Glomerular endothelial cell (primary cell): Measurements from ENCODE around the gene ACOX1. TPM values are rescaled to one million over a fixed set of nuclear protein-coding genes. Genes with fewer than 3 reads are reported as not detected.

Experiments used
- DNase-seq: peaks from one replicate; pipeline ENCODE4 v3.0.0-alpha.2; 2011; ENCODE audit warnings: low read depth, low spot score; ENCODE audit errors: extremely low read depth
- total RNA-seq: library from RNA; depleted of rRNA; stranded (reverse); fragments of >200 nt; gene quantifications from 2 replicates; pipeline ENCODE4 v1.2.3, GENCODE V29; 2015

ACOX1 gene
- total RNA-seq, result 45.0 and 47.4 TPM in 2 replicates

GRCh38 chr17:75978938-75979704 lies at the start of gene ACOX1, which contains the start of gene TEN1:
TSS of gene ACOX1 (minus strand) at chr17:75979166. CDS start at chr17:75979073, 93 bp downstream.
TSS of gene TEN1 (plus strand) at chr17:75979240. CDS start at chr17:75986193, 6,953 bp downstream.
- DNase-seq, result peak; percentile 68

- DNase-seq, result no peak
Measured at GRCh38 chr17:76027159-76027839, 48.3 kb upstream of the ACOX1 start, which contains the start of gene EVPL. TSS of gene EVPL (minus strand) at chr17:76027306. CDS start at chr17:76027198, 108 bp downstream.

GRCh38 chr17:76026714-76027158 lies 47.8 kb upstream of the ACOX1 start:
- DNase-seq, result no peak

GRCh38 chr17:76025294-76025693 lies 46.3 kb upstream of the ACOX1 start:
- DNase-seq, result no peak

- DNase-seq, result no peak
Measured at GRCh38 chr17:76024353-76024752, 45.4 kb upstream of the ACOX1 start.

- no peak for DNase-seq
Measured at GRCh38 chr17:76023900-76024237, 44.9 kb upstream of the ACOX1 start.

GRCh38 chr17:76022973-76023899 lies 44.3 kb upstream of the ACOX1 start:
- no peak for DNase-seq

- DNase-seq, result no peak
Measured at GRCh38 chr17:76022285-76022684, 43.3 kb upstream of the ACOX1 start.

GRCh38 chr17:76019833-76020467 lies 41.0 kb upstream of the ACOX1 start:
- DNase-seq, result no peak

GRCh38 chr17:76018801-76019200 lies 39.8 kb upstream of the ACOX1 start:
- DNase-seq, result no peak

- no peak for DNase-seq
Measured at GRCh38 chr17:76018340-76018680, 39.3 kb upstream of the ACOX1 start.

GRCh38 chr17:76017481-76018339 lies 38.7 kb upstream of the ACOX1 start:
- DNase-seq, result no peak

- DNase-seq, result no peak
Measured at GRCh38 chr17:76014925-76015261, 35.9 kb upstream of the ACOX1 start.

GRCh38 chr17:76014100-76014924 lies 35.3 kb upstream of the ACOX1 start:
- DNase-seq, result no peak

GRCh38 chr17:76013377-76013932 lies 34.5 kb upstream of the ACOX1 start:
- no peak for DNase-seq

- DNase-seq, result no peak
Measured at GRCh38 chr17:76011951-76012350, 33.0 kb upstream of the ACOX1 start.

- no peak for DNase-seq
Measured at GRCh38 chr17:76009969-76010661, 31.1 kb upstream of the ACOX1 start.

GRCh38 chr17:76009447-76009846 lies 30.5 kb upstream of the ACOX1 start:
- DNase-seq, result no peak
